HEK293 (cell line): Measurements from ENCODE around the gene C17orf100.

Experiments used
- CTCF ChIA-PET: fragments of 350-600 bp; formaldehyde crosslinking; extraction: SDS; loops from one replicate; lab custom pipeline; 2021; ENCODE audit warnings: antibody characterized with exemption; lab: Yijun Ruan, JAX
- POLR2A ChIA-PET: fragments of 300-600 bp; formaldehyde crosslinking; extraction: SDS; loops from one replicate; lab custom pipeline; 2020; ENCODE audit warnings: antibody characterized with exemption, inconsistent platforms; lab: Yijun Ruan, JAX
- H3K27ac ChIP-seq: fragments of 200-500 bp; sonication (Bioruptor generic); 2 replicates; pipeline ENCODE4 v1.5.1; 2014; ENCODE audit warnings: low read depth, low read length, control low read depth, inconsistent platforms; ENCODE audit errors: extremely low read depth
- H3K36me3 ChIP-seq, 2 experiments: fragments of 200-500 bp in 1 of 2; sonication (Bioruptor generic) in 1 of 2; 1 replicate in 1 of 2; 2 replicates in 1 of 2; pipeline ENCODE4 v1.5.1; 2014 to 2017; ENCODE audit warnings: inconsistent platforms in 2 of 2, low read length in 2 of 2; ENCODE audit not compliant: control insufficient read depth in 2 of 2, insufficient read depth in 1 of 2
- H3K4me1 ChIP-seq: fragments of 200-500 bp; sonication (Bioruptor generic); 2 replicates; pipeline ENCODE4 v1.5.1; 2014; ENCODE audit warnings: mild to moderate bottlenecking, low read length, inconsistent platforms; ENCODE audit not compliant: control insufficient read depth, insufficient read depth
- H3K4me3 ChIP-seq: 2 replicates; pipeline ENCODE4 v1.5.1; 2011; ENCODE audit warnings: low read depth, mild to moderate bottlenecking, control low read depth, low read length, moderate library complexity
- H3K9me3 ChIP-seq: fragments of 200-500 bp; sonication (Bioruptor generic); 2 replicates; pipeline ENCODE4 v1.5.1; 2014; ENCODE audit warnings: low read depth, low read length, inconsistent platforms; ENCODE audit not compliant: control insufficient read depth, insufficient read depth
- BCL6B ChIP-seq: fragments of 450-650 bp; formaldehyde crosslinking; IDR thresholded peaks from 2 replicates; pipeline ENCODE4 v1.5.1; 2017; ENCODE audit warnings: missing biosample characterization, missing genetic modification characterization
- HIC1 ChIP-seq: fragments of 450-650 bp; formaldehyde crosslinking; IDR thresholded peaks from 2 replicates; pipeline ENCODE4 v1.5.1; 2016; ENCODE audit warnings: missing biosample characterization, missing genetic modification characterization
- MZF1 ChIP-seq: fragments of 450-650 bp; formaldehyde crosslinking; IDR thresholded peaks from 2 replicates; pipeline ENCODE4 v1.5.1; 2017; ENCODE audit warnings: missing biosample characterization, missing genetic modification characterization, borderline replicate concordance
- PRDM4 ChIP-seq: fragments of 450-650 bp; formaldehyde crosslinking; IDR thresholded peaks from 2 replicates; pipeline ENCODE4 v1.5.1; 2017; ENCODE audit warnings: missing biosample characterization, missing genetic modification characterization
- REPIN1 ChIP-seq: fragments of 450-650 bp; formaldehyde crosslinking; IDR thresholded peaks from 2 replicates; pipeline ENCODE4 v1.5.1; 2017; ENCODE audit warnings: missing biosample characterization, missing genetic modification characterization, low read depth
- ZBTB26 ChIP-seq: fragments of 450-650 bp; formaldehyde crosslinking; optimal IDR thresholded peaks from 2 replicates; pipeline ENCODE3; 2016; ENCODE audit warnings: missing biosample characterization, mild to moderate bottlenecking, missing genetic modification characterization
- ZFP3 ChIP-seq: fragments of 450-650 bp; formaldehyde crosslinking; IDR thresholded peaks from 2 replicates; pipeline ENCODE4 v1.5.1; 2016; ENCODE audit warnings: low read depth, missing biosample characterization, missing genetic modification characterization
- ZFP69B ChIP-seq: fragments of 450-650 bp; formaldehyde crosslinking; IDR thresholded peaks from 2 replicates; pipeline ENCODE4 v1.5.1; 2016; ENCODE audit warnings: missing biosample characterization, missing genetic modification characterization
- ZNF114 ChIP-seq: fragments of 450-650 bp; formaldehyde crosslinking; IDR thresholded peaks from 2 replicates; pipeline ENCODE4 v1.5.0; 2017; ENCODE audit warnings: missing biosample characterization, missing genetic modification characterization
- ZNF18 ChIP-seq: fragments of 450-650 bp; formaldehyde crosslinking; IDR thresholded peaks from 2 replicates; pipeline ENCODE4 v1.5.1; 2016; ENCODE audit warnings: missing biosample characterization, missing genetic modification characterization
- ZNF202 ChIP-seq: fragments of 450-650 bp; formaldehyde crosslinking; IDR thresholded peaks from 2 replicates; pipeline ENCODE4 v1.5.1; 2016; ENCODE audit warnings: missing biosample characterization, missing genetic modification characterization, borderline replicate concordance
- ZNF341 ChIP-seq: fragments of 450-650 bp; formaldehyde crosslinking; IDR thresholded peaks from 2 replicates; pipeline ENCODE4; 2016; ENCODE audit warnings: low read depth, missing biosample characterization, missing genetic modification characterization
- ZNF350 ChIP-seq: fragments of 450-650 bp; formaldehyde crosslinking; IDR thresholded peaks from 2 replicates; pipeline ENCODE4 v1.5.0; 2017; ENCODE audit warnings: missing biosample characterization, mild to moderate bottlenecking, missing genetic modification characterization
- ZNF488 ChIP-seq: fragments of 450-650 bp; formaldehyde crosslinking; IDR thresholded peaks from 2 replicates; pipeline ENCODE4 v1.5.1; 2016; ENCODE audit warnings: missing biosample characterization, missing genetic modification characterization
- ZNF561 ChIP-seq: fragments of 450-650 bp; IDR thresholded peaks from 2 replicates; pipeline ENCODE4 v1.5.1; 2018; ENCODE audit warnings: missing biosample characterization, missing genetic modification characterization, borderline replicate concordance
- ZNF571 ChIP-seq: fragments of 450-650 bp; formaldehyde crosslinking; IDR thresholded peaks from 2 replicates; pipeline ENCODE4 v1.5.0; 2017; ENCODE audit warnings: missing biosample characterization, missing genetic modification characterization
- ZNF629 ChIP-seq: fragments of 450-650 bp; formaldehyde crosslinking; IDR thresholded peaks from 2 replicates; pipeline ENCODE4 v1.5.1; 2017; ENCODE audit warnings: missing biosample characterization, missing genetic modification characterization
- ZNF768 ChIP-seq: fragments of 450-650 bp; formaldehyde crosslinking; IDR thresholded peaks from 2 replicates; pipeline ENCODE4 v1.5.1; 2018; ENCODE audit warnings: missing biosample characterization, mild to moderate bottlenecking, missing genetic modification characterization

C17orf100 gene

GRCh38 chr17:6669479-6670212 lies 18.1 kb downstream of the C17orf100 start:
- Histone ChIP-seq H3K36me3 (peaks cover 0 to 7% of the 10 kb centered on the region in 2 experiments; a peak in 2 of 3 replicates), H3K9me3 (no peaks in the 10 kb centered on the region), H3K27ac (no peak overlapping the region), H3K4me1 (no peaks in the 10 kb centered on the region), H3K4me3 (no peak overlapping the region)
- TF ChIP-seq ZNF571 (tag by site-specific recombination) (no peak), ZBTB26 (no peak), ZNF629 (tag by site-specific recombination) (no peak), BCL6B (tag by site-specific recombination) (no peak), HIC1 (tag by site-specific recombination) (no peak), PRDM4 (tag by site-specific recombination) (no peak), ZNF561 (no peak), ZFP69B (tag by site-specific recombination) (no peak), REPIN1 (tag by site-specific recombination) (no peak), MZF1 (tag by site-specific recombination) (no peak), ZNF350 (tag by site-specific recombination) (no peak), ZNF341 (tag by site-specific recombination) (no peak), ZNF18 (tag by site-specific recombination) (no peak), ZNF488 (no peak), ZNF202 (no peak), ZFP3 (no peak), ZNF768 (tag by site-specific recombination) (no peak), ZNF114 (tag by site-specific recombination) (no peak)
- POLR2A ChIA-PET: no interaction called here
- CTCF ChIA-PET: interaction anchor here (0.6 to 1.8 kb wide), 9 partner anchors 8 to 1384 kb away, joined by 3 to 8 read pairs (median 4); no protein-coding TSS in a partner anchor
